Colonic mucosa (tissue), 4 donors: ENCODE data around the gene KDM4F. TPM values are rescaled to one million over a fixed set of nuclear protein-coding genes. Genes with fewer than 3 reads are reported as not detected.

Experiments
- DNase-seq: peaks from one replicate; pipeline ENCODE4 v3.0.0-alpha.2; 2020
- H3K27ac ChIP-seq: fragments of 200-600 bp; one replicate; pipeline ENCODE4 v1.8.0; 2021
- H3K27me3 ChIP-seq: fragments of 200-600 bp; one replicate; pipeline ENCODE4 v1.8.0; 2021
- H3K36me3 ChIP-seq: fragments of 200-600 bp; one replicate; pipeline ENCODE4 v1.8.0; 2021
- H3K4me1 ChIP-seq: fragments of 200-600 bp; one replicate; pipeline ENCODE4 v1.8.0; 2021; ENCODE audit warnings: mild to moderate bottlenecking
- H3K4me3 ChIP-seq: fragments of 200-600 bp; one replicate; pipeline ENCODE4 v1.8.0; 2021
- H3K9ac ChIP-seq, 2 donors: one replicate each; pipeline ENCODE4 v1.7.0; 2013; ENCODE audit warnings: control low read depth in 2 of 2, low read depth in 2 of 2, low read length in 2 of 2
- H3K9me3 ChIP-seq: fragments of 200-600 bp; one replicate; pipeline ENCODE4 v1.8.0; 2021
- intact Hi-C: fragments of 100-400 bp; cut with DNase I; formaldehyde crosslinking; loops from one replicate; pipeline ENCODE4 v1.14.1; 2022
- total RNA-seq, 2 donors: library from RNA; stranded (reverse); fragmentation: NEBNext Ultra II Directional in 1 of 2; extraction: Animal tissue kit (Norgen Biotek cat#: 25700) in 1 of 2; gene quantifications; one replicate each; pipeline ENCODE4 v1.2.1, GENCODE V29; 2021
- TF ChIP-seq, protein P1 (sequence below): fragments of 200-600 bp; IDR thresholded peaks from one replicate; pipeline ENCODE4 v1.8.0; 2022; ENCODE audit warnings: antibody characterized with exemption, mild to moderate bottlenecking
- donor health status: healthy.
- donor health status: DM: no; HTN: no; CAD: no.
- donor health status: DM: no; HTN: no; CAD: no.

KDM4F gene
- total RNA-seq, 2 donors from 2014 or later: not detected

DNA sequence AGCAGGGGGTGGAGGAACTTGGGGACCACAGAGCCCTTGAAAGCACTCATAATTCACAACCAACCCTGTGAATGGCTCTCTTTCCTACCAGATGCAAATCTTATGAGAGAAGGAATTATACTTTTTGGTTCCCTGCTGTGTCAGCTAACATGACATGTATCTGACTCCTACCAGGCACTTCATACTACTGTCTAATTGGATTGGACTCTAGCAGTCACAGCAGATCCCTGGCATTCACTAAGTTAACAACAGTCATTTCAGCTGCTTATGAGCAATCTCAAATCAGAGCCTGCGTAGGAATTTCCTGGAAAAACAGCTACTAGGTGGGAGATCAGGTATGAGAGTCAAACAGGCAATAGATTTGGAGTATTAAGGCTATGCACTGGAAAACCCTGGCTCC lies 29.3 kb downstream of the KDM4F start:
- H3K27ac ChIP-seq: no peak overlapping the region
- intact Hi-C loops: no loop called here
- H3K9ac ChIP-seq: no peak overlapping the region

DNA sequence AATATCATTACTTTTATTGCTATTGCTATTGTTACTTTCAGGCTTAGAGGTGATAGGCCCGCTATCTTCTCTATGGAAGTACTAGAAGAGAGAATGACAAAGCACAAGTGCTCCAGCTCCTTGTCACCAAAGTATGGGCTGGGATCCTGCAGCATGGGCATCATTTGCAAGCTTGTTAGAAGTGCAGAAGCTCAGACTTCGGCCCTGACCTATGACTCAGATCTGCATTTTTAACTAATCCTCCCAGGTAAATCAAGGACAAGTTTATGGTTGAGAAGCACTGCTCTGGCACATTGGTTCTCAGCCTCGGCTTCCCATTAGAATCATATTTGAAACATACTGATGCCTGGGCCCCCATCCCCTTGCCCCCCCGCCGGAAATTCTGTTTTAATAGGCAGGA lies 31.8 kb downstream of the KDM4F start:
- Histone ChIP-seq H3K27ac (no peak overlapping the region), H3K36me3 (no peaks in the 10 kb centered on the region)

More for the DNA sequence above, 29.3 kb downstream of the KDM4F start:
- no peaks in the 10 kb centered on the region for H3K36me3 ChIP-seq
- no peaks in the 10 kb centered on the region for H3K27me3 ChIP-seq
- no peaks in the 10 kb centered on the region for H3K9me3 ChIP-seq
- no peaks in the 10 kb centered on the region for H3K4me1 ChIP-seq
- no peak overlapping the region for H3K4me3 ChIP-seq
- no peak for DNase-seq
- TF ChIP-seq, protein P1, sequence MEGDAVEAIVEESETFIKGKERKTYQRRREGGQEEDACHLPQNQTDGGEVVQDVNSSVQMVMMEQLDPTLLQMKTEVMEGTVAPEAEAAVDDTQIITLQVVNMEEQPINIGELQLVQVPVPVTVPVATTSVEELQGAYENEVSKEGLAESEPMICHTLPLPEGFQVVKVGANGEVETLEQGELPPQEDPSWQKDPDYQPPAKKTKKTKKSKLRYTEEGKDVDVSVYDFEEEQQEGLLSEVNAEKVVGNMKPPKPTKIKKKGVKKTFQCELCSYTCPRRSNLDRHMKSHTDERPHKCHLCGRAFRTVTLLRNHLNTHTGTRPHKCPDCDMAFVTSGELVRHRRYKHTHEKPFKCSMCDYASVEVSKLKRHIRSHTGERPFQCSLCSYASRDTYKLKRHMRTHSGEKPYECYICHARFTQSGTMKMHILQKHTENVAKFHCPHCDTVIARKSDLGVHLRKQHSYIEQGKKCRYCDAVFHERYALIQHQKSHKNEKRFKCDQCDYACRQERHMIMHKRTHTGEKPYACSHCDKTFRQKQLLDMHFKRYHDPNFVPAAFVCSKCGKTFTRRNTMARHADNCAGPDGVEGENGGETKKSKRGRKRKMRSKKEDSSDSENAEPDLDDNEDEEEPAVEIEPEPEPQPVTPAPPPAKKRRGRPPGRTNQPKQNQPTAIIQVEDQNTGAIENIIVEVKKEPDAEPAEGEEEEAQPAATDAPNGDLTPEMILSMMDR: no peak

DNA sequence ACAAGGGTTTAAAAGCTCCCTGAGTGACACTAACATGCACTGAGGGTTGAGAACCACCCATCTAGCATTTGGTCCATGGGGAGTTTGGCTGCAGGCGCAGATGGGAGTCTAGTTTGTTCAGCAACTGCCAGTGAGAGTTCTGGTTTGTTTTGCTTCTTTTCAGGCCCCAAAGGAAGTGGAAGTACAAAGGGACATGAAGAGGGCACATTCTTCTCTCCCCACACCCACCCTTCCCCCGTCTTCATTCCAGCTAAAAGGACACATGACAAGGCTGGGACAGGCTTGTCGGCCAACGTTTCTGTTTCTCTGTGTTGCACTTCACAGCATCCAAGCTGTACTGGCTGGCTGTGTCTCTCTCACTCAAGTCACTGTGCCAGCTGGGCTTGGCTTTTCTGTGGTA lies 32.2 kb downstream of the KDM4F start:
- no peaks in the 10 kb centered on the region for H3K27me3 ChIP-seq
- H3K4me1 ChIP-seq: no peaks in the 10 kb centered on the region
- no peak for DNase-seq
- intact Hi-C loops: no loop called here
- H3K9me3 ChIP-seq: no peaks in the 10 kb centered on the region
- TF ChIP-seq, protein P1: no peak
- H3K9ac ChIP-seq: no peak overlapping the region
- no peak overlapping the region for H3K4me3 ChIP-seq
- no peak overlapping the region for H3K27ac ChIP-seq
- no peaks in the 10 kb centered on the region for H3K36me3 ChIP-seq

More for the DNA sequence above, 31.8 kb downstream of the KDM4F start:
- Histone ChIP-seq H3K9ac (no peak overlapping the region), H3K4me3 (no peak overlapping the region), H3K27me3 (no peaks in the 10 kb centered on the region), H3K4me1 (no peaks in the 10 kb centered on the region), H3K9me3 (no peaks in the 10 kb centered on the region)
- no peak for DNase-seq
- TF ChIP-seq, protein P1: no peak
- intact Hi-C loops: no loop called here

DNA sequence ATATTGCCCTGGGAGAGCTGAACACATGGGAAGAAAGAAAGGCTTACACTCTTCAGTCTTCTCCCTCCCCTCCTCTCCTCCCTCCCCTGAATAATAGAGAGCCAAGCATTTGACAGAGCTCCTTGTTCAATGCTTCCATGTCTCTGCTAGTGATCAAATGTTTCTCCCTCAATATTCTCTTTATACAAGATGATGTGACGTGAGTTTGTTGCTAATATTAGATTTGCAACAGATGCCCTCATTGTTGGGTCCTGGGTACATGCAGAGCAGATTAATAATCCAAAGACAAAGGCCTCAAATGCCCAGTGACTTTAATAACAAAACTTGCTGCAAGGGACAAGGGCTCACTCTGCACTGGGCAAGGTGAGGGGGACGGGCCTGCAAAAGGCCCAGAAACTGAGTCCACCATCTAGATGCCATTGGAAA lies 33.4 kb downstream of the KDM4F start:
- H3K27me3 ChIP-seq: no peaks in the 10 kb centered on the region
- DNase-seq: no peak
- no peaks in the 10 kb centered on the region for H3K9me3 ChIP-seq
- TF ChIP-seq, protein P1: no peak
- no peaks in the 10 kb centered on the region for H3K36me3 ChIP-seq
- no peak overlapping the region for H3K4me3 ChIP-seq
- intact Hi-C loops: no loop called here
- H3K9ac ChIP-seq: no peak overlapping the region
- H3K27ac ChIP-seq: no peak overlapping the region
- no peaks in the 10 kb centered on the region for H3K4me1 ChIP-seq

DNA sequence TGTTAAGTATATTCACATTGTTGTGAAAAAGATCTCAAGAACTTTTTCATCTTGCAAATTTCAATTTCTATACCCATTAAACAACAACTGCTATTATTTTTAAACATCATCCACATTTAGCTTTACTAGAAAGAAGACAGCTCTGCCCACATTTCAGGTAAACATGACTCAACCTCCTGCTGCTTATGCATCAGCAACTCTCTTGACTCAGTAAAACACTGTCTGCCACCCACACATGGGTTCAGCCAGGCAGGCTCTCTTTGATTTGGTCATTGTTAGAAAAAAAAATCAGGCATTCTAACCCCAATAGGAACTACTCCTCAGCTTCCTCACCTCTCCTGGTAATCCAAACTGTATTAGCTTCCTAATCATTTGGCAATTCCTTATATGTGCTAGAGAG lies 35.3 kb downstream of the KDM4F start:
- H3K36me3 ChIP-seq: no peaks in the 10 kb centered on the region
- intact Hi-C loops: no loop called here
- H3K4me1 ChIP-seq: no peaks in the 10 kb centered on the region
- no peak overlapping the region for H3K9ac ChIP-seq
- TF ChIP-seq, protein P1: no peak
- DNase-seq: no peak
- H3K27ac ChIP-seq: no peak overlapping the region
- no peaks in the 10 kb centered on the region for H3K27me3 ChIP-seq
- H3K4me3 ChIP-seq: no peak overlapping the region
- H3K9me3 ChIP-seq: no peaks in the 10 kb centered on the region
